Testis (tissue), 3 donors: ENCODE measurements around the gene PPP1R13L. TPM values are rescaled to one million over a fixed set of nuclear protein-coding genes. Genes with fewer than 3 reads are reported as not detected.

ENCODE experiments used
- DNase-seq: peaks from one replicate; pipeline ENCODE4 v3.0.0-alpha.2; 2019
- H3K27ac ChIP-seq, 2 donors: fragments of 200-600 bp; sonication (generic); one replicate each; pipeline ENCODE4 v1.5.1; 2019
- H3K27me3 ChIP-seq: fragments of 200-600 bp; sonication (generic); one replicate; pipeline ENCODE4 v1.5.1; 2019
- H3K36me3 ChIP-seq: fragments of 200-600 bp; sonication (generic); one replicate; pipeline ENCODE4 v1.5.1; 2017; ENCODE audit warnings: low read depth; ENCODE audit errors: missing control alignments
- H3K4me1 ChIP-seq: fragments of 200-600 bp; sonication (generic); one replicate; pipeline ENCODE4 v1.5.1; 2019
- H3K4me3 ChIP-seq, 2 donors: fragments of 200-600 bp; sonication (generic); one replicate each; pipeline ENCODE4 v1.5.1; 2017 to 2019
- H3K9me3 ChIP-seq: fragments of 200-600 bp; sonication (generic); one replicate; pipeline ENCODE4 v1.5.1; 2017
- CTCF ChIP-seq, 3 experiments: fragments of 450-650 bp in 2 of 3; fragments of 200-600 bp in 1 of 3; sonication (generic) in 1 of 3; IDR thresholded peaks; one replicate each; pipeline ENCODE4 v1.5.1; 2016 to 2019; ENCODE audit warnings: antibody characterized with exemption in 3 of 3, mild to moderate bottlenecking in 2 of 3, moderate library complexity in 1 of 3
- POLR2A ChIP-seq: fragments of 450-650 bp; IDR thresholded peaks from one replicate; pipeline ENCODE4 v1.6.1; 2017; ENCODE audit warnings: antibody characterized with exemption, mild to moderate bottlenecking, moderate library complexity
- WGBS, 2 donors: methylation state at CpG; one replicate each; pipeline ENCODE4 v1.1.5; 2018; 5-methylcytosine and 5-hydroxymethylcytosine counted together
- intact Hi-C: fragments of 100-400 bp; cut with DNase I; formaldehyde crosslinking; loops from one replicate; pipeline ENCODE4 v1.15.1; 2023; ENCODE audit warnings: low total_unique reads
- polyA plus RNA-seq: library from polyadenylated mRNA; stranded (reverse); fragments of 350-450 nt; fragmentation: Illumina TruSeq; extraction: RNeasy Lipid Tissue Mini Kit (QIAGEN cat#74804); gene quantifications from one replicate; pipeline ENCODE4 v1.2.3, GENCODE V29; 2014; ENCODE audit warnings: low read depth, low replicate concordance; ENCODE audit not compliant: insufficient read depth
- total RNA-seq, 2 donors: library from RNA; depleted of rRNA; stranded (reverse); fragments of >200 nt; gene quantifications; one replicate each; pipeline ENCODE4 v1.2.3, GENCODE V29; 2016

Gene PPP1R13L
- total and polyA plus RNA-seq, 3 donors from 2014 or later, result 9.7 to 13.3 (median 12.2) TPM

GRCh38 chr19:45448887-45449299 is 44.0 kb upstream of the PPP1R13L start:
- Histone ChIP-seq H3K27ac (no peak overlapping the region), H3K4me3 (no peak overlapping the region), H3K27me3 (no peaks in the 10 kb centered on the region), H3K9me3 (no peaks in the 10 kb centered on the region), H3K36me3 (no peaks in the 10 kb centered on the region), H3K4me1 (peaks cover 11% of the 10 kb centered on the region)
- WGBS, 2 donors, result 74 to 76% methylated on average over 7 of the region's 7 CpGs
- intact Hi-C loops, result no loop called here
- DNase-seq, result no peak
- TF ChIP-seq POLR2A (no peak), CTCF (IDR thresholded peaks at IDR 0.05) (no peak)

- intact Hi-C loops, result no loop called here
- no peak overlapping the region for H3K27ac ChIP-seq
- no peaks in the 10 kb centered on the region for H3K27me3 ChIP-seq
- no peaks in the 10 kb centered on the region for H3K9me3 ChIP-seq
- no peak overlapping the region for H3K4me3 ChIP-seq
- H3K4me1 ChIP-seq, result peaks cover 11% of the 10 kb centered on the region
- TF ChIP-seq POLR2A, result no peak
- TF ChIP-seq CTCF (IDR thresholded peaks at IDR 0.05), result no peak
- no peaks in the 10 kb centered on the region for H3K36me3 ChIP-seq
- WGBS, 2 donors, result 91 to 94% methylated on average over 3 of the region's 3 CpGs
- DNase-seq, result no peak
These were observed 43.5 kb upstream of the PPP1R13L start for GRCh38 chr19:45448425-45448756.

GRCh38 chr19:45446944-45447343 is 42.1 kb upstream of the PPP1R13L start:
- WGBS, 2 donors, result 70 to 81% methylated on average over 7 of the region's 7 CpGs
- TF ChIP-seq POLR2A (no peak), CTCF (IDR thresholded peaks at IDR 0.05) (no peak)
- intact Hi-C loops, result no loop called here
- peak overlapping the region in 1 of 2 donors; percentile 65 for H3K27ac ChIP-seq
- H3K36me3 ChIP-seq, result no peaks in the 10 kb centered on the region
- DNase-seq, result peak; percentile 52
- no peaks in the 10 kb centered on the region for H3K9me3 ChIP-seq
- H3K4me3 ChIP-seq, result no peak overlapping the region
- peaks cover 17% of the 10 kb centered on the region for H3K4me1 ChIP-seq
- H3K27me3 ChIP-seq, result no peaks in the 10 kb centered on the region

- DNase-seq, result no peak
- intact Hi-C loops, result no loop called here
- 79 to 88% methylated on average over 6 of the region's 6 CpGs for WGBS, 2 donors
- Histone ChIP-seq H3K9me3 (no peaks in the 10 kb centered on the region), H3K27me3 (no peaks in the 10 kb centered on the region), H3K4me1 (peaks cover 12% of the 10 kb centered on the region), H3K4me3 (no peak overlapping the region), H3K27ac (no peak overlapping the region), H3K36me3 (no peaks in the 10 kb centered on the region)
- TF ChIP-seq CTCF (IDR thresholded peaks at IDR 0.05), result no peak
- no peak for TF ChIP-seq POLR2A
These were observed 41.4 kb upstream of the PPP1R13L start for GRCh38 chr19:45446295-45446694.

GRCh38 chr19:45445139-45445538 is 40.3 kb upstream of the PPP1R13L start:
- WGBS, 2 donors, result 65 to 86% methylated on average over 4 of the region's 4 CpGs

More at GRCh38 chr19:45445139-45445538, 40.3 kb upstream of the PPP1R13L start:
- H3K9me3 ChIP-seq, result no peaks in the 10 kb centered on the region
- peaks cover 15% of the 10 kb centered on the region for H3K4me1 ChIP-seq
- DNase-seq, result no peak
- H3K36me3 ChIP-seq, result no peaks in the 10 kb centered on the region
- peak overlapping the region in 1 of 2 donors; percentile 94 for H3K27ac ChIP-seq
- H3K27me3 ChIP-seq, result no peaks in the 10 kb centered on the region
- intact Hi-C loops, result no loop called here
- H3K4me3 ChIP-seq, result no peak overlapping the region
- TF ChIP-seq POLR2A (no peak), CTCF (IDR thresholded peaks at IDR 0.05) (no peak)
